NCI-H187 treated with DMSO at 0.1 percent for 48 hours (cell line): Measurements from ENCODE around the gene MCTS1.
"Not testable (repeated sequence)": the region's sequence is repeated elsewhere in the genome, so short reads cannot be mapped to it uniquely, and the experiment has no call there.

Experiments used
- DNase-seq: peaks from one replicate; lab custom pipeline; 2025; lab: John Stamatoyannopoulos, UW

Gene MCTS1, protein sequence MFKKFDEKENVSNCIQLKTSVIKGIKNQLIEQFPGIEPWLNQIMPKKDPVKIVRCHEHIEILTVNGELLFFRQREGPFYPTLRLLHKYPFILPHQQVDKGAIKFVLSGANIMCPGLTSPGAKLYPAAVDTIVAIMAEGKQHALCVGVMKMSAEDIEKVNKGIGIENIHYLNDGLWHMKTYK

DNA sequence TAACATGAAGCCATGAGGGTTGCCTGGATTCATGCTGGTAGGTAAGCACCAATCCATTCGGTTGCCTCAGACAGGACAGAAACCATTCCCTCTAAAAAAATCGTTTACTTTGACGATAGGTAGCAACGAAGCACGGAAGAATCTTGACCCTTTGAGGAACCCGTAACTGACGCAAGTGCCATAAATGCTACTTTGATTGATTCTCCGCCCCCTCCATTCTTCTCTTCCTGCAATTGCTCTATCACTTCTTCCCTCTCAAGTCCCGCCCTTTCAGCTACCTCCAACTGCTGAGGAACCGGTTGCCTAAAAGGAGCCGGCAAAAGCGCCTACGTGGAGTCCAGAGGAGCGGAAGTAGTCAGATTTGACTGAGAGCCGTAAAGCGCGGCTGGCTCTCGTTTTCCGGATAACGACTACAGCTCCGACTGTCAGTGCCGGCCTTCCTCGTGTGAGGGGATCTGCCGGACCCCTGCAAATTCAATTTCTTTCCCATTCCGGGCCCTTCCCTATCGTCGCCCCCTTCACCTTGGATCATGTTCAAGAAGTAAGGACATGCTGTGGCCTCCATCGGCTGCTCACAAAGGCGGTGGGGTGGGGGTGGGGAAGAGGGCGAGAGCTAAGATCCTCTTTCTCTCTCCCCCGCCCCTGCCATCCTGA, at the start of gene MCTS1:
TSS of gene MCTS1 (plus strand) at position 395 of the 654 bp plus-strand sequence. CDS start at position 531, 136 bp downstream.
- DNase-seq = peak; percentile 95

DNA sequence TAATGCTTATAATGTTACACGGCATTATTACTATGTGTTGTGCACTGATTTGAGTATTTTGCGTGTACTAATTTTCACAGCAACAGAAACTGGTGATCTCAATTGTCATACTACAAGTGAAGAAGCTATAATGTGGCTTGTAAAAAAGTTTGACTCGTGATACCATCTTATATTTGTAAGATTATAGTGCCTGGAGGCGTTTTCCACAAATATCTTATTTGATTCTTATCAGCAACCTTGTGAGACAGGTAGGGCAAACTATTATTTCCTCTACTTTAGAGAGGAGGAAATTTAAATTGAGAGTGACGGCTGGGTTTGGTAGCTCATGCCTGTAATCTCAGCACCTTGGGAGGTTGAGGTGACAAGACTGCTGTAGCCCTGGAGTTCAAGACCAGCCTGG, 47.6 kb upstream of the MCTS1 start:
- DNase-seq = no peak

DNA sequence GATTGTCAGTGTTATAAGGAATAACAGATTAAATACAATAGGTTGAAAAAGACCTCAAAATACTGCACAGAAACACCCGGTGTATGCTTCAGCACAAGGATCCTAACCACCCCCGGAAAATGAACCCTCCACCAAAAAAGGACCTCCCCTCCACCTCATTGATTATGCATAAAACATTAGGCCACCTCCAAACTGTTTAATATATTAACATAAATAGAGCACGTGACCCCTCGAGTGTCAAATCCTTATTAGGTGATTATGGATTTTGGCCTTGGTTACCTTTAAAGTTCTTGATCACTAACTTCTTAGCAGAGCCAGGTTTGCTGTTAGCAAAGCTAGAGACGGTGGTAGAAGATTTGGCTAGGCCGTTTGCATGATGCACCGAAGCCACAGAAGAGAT, 44.1 kb upstream of the MCTS1 start:
- DNase-seq = no peak

DNA sequence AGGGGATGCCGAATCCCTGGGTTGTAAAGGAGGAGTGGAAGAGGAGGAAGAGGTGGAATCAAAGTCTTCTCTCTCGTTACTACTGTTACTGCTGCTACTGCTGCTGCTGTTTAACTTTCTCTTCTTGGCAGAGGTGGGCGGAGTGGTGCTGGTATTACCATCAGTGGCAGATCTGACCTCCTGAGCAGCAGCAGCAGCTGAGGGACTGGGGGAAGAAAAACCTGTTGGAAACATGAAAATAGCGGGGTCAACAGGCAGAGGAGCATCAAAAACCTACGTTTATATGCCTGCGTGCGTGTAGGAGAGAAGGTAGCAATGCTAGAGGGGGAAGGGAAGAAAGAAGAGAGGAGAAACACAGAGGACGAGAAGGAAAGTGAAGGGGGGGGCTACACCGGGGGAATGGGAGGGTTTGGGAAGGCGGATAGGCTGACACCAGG, 43.5 kb upstream of the MCTS1 start:
- DNase-seq = no peak

DNA sequence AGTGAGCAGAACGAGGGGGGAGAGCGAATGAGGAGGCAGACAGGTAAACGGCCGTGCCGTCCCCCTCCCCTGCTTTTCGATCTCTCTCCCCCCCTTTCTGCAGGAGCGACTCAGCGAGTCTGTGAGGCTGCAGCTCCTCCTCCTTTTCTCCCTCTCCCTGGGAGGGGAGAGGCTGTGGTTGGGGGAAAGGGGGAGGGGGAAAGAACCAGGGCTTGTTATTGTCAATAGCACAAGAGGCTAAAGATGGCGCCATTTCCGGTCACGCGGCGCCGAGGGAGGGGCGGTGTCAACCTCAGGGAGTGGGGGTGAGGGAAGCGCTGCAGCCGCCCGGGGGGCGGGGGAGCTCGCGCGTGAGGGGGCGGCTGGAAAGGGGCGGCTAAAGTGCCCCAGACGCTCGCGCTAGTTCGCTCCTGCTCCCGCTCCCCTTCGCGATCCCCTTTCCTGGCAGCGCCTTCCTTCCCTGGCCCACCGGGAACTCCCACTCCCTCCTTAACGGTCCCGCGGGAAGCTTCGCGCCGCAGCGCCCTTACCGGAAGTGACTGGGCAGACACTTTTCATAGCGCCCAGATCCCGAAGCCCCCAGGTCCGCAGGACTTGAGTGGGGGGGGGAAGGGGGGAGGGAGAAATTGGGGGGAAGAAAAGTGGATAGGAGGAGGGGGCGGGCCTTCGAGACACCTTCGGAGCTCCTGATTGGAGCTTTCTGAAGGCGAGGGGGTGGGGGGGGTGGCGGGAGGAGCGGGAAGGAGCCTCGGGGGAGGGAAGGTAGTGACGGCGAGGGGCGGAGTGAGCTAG, 42.9 kb upstream of the MCTS1 start, which contains the start of gene CUL4B:
TSS of gene CUL4B (minus strand) at position 121 of the 792 bp plus-strand sequence. CDS start 324 bp downstream, outside the sequence.
- DNase-seq = peak; percentile 85

DNA sequence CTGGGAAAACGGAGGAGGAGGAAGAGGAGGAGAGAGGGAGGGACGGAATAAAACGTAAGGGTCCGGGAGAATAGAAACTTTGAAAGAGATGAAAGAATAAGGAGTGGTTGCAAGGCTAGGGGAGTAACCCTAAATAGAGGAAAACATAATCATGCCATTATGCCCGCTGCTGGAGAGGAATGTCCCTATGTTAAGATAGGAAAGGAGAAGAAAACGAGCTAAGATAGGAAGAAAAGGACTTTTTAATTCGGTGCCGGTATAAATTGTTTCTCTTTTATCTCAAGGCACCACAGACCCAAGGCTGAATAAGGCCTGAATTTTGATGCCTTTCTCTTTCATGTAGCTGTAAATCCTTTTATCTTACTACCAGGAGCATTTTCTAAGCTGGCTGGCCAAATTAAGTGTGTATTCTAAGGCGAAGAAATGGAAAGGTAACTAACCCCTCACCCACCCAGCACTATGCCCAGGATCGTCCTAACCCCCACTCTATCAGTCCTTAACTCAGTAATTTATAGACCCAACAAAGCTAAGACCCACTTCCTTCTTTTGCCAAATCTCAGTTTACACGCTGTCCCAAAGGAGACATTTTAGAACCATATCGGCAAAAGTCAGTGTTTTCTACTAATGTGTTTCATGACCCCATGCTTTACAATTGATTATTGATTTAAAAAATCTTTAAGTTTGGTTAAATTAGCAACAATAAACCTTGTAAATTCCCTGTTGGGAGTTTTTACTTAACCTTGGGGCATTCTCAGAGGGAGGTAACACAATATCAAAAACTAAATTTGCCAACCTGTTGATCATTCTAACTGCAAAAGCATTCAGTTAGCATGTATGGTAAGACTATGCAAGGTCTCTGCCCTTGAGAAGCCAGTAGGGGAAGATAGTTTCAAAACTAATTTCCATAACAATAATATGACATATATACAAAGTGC, 42.0 kb upstream of the MCTS1 start:
- no peak for DNase-seq

DNA sequence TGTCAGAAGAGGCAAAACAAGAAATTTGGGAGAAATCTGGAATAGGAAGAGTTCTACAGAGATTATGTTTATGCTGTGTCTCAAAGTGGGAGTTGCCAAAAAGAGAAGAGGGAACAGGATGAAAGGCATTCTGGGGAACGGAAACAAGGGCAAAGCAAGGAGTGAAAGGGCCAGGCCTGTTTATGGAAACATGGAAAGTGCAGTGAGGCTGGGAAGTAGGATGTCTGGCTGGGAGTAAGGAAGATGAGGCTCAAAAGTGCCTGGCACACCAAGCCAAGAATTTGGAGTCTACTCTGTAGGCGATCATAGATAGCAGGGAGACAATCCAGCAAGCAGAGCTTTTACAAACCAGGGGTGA, 41.4 kb upstream of the MCTS1 start:
- no peak for DNase-seq

DNA sequence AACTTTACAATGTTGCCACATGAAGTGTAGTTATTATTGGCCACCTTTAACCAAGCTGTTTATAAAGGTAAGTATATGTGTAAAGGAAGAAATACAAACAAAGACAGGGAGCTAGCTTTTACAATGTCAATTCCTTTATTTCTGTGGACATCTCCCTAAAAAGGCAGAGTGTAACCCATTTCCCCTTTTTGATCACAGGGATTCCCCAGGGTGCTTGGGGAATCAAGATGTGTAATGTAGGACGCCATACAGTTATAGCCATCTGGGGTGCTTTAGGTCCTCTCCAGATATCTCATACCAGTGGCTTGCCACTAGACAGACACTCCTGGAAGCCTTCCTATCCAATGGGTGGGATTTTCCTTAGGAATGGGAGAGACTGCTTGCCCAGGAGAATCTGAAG, 39.0 kb upstream of the MCTS1 start:
- no peak for DNase-seq

DNA sequence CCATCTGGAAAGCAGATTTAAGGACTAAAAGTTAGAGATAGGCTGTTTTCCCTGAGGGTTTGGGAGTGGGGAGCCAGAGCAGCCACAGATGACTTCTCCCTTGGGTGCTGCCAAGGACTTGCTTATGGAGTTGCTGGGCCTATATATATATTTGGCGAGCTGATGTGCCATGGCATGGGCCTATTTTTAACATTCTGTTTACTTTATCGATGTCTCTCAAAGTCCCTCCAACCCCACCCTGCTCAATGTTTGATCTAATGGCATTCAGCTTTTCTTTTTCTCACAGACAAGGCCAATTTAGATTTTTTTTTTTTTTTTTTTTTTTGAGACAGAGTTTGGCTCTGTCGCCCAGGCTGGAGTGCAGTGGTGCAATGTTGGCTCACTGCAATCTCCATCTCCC, 37.1 kb upstream of the MCTS1 start:
- no peak for DNase-seq

DNA sequence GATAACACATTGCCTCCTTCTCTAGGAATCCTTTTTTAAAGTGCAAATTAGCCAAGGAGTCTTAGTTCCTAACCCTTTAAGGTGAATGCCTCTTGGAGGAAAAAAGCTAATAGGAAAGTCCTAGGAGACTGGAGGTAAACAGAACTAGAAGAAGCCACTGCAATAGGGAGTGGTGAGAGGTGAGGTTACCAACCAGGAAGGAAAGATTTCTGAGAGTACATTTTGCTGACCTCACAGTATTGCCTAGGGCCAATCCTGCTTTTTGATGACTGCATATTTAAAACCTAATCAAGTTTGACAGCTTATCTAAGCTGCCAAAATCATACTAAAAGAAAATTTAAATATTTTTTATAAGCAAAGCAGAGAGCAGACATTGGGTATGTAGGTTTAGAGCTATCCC, 35.9 kb upstream of the MCTS1 start:
- DNase-seq = no peak

DNA sequence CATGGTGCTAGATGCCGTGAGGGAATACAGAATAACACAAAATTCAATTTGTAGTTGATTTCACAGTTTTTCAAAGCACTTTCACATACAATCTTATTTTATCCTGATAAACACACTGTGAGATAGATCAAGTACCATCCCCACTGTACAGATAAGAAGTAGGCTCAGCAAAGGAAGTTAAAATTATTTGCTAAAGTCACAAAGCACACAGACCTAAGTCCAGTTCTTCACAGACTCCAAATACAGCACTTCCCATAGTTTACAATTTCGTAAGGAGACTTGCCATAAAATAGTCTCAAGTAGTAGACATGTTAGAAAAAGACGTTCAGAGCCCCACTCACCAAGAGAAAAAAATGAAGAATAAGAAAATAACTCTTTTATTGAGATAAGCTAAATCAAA, 35.3 kb upstream of the MCTS1 start:
- no peak for DNase-seq

DNA sequence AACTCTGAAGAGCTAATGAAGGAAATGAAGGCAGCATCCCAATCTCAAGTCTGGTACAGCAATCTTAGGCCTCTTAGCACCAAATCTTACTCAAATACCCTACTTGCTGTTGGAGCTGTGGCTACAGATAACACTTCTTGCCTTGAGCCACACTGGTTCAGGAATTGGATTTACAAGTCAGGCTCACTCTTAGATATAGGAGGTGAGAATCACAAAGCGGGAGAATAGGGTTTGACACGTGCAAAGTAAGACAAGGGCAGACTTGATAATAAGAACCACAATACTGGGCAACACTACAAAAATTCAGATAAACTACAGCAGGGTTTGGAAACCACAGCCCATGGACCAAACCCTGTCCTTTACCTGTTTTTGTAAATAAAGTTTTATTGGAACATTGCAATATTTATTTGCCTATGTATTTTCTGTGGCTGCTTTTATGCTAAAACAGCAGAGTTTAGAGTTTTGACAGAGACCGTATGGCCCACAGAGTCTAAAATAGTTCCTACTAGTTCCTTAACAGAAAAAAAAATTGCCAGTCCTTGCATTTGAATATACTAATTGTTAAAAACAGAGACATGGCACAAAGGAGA, 33.8 kb upstream of the MCTS1 start:
- DNase-seq = no peak

DNA sequence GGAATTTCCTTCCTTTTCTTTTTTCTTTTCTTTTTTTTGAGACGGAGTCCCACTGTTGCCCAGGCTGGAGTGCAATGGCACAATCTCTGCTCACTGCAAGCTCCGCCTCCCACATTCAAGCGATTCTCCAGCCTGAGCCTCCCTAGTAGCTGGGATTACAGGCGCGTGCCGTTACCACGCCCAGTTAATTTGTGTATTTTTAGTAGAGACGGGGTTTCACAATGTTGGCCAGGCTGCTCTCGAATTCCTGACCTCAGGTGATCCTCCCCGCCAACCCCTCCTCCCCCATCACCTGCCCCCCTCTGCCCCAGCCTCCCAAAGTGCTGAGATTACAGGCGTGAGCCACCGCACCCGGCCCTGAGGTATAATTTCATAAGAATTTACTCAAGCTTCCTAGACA, 30.1 kb upstream of the MCTS1 start:
- not testable (repeated sequence) for DNase-seq

DNA sequence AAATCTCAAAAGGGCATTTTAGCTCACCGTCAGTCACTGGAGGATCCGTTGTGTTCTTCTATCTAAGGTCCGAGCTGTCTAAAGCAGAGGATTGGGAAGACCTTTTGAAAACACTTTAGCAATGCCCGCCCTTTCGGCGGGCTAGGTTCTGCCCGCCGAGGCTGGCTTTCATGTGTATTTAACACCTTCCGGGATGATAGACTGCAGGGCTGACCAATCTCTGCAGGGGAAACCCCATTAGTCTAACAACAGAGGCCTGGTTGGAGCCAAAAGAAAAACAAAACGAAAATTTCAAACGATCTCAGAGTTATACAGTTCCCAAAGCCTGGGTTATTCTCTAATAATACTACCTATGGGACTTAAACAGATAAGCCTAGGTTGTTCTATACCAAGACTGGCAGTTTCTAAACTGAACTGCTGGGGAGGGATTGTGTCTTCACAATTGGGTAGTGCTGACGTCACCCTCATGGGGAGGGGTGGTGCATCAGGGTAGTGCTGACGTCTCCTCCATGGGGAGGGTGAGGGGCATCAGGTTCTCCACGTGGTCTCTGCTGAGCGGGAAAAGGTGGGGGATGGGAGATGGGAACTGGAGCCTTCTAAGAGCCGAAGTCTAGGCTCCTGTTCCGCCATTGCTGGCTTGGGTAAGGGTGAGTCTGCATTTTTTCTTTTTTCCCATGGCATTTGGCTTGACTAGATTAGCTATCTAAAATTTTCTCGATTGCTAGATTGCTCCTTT, 28.4 kb upstream of the MCTS1 start:
- no peak for DNase-seq

DNA sequence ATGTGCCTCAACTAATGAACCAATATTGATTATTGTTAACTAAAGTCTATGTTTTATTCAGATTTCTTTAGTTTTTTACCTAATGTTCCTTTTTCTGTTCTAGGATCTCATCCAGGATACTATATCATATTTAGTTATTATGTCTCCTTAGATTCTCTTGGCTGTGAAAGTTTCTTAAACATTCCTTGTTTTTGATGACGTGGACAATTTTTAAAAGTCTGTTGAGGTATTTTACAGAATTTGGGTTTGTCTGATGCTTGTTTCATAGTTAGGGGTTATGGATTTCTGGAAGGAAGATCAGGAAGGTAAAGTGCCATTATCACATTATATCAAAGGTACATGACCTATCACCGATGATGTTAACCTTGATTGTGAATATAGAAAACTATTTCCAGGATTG, 18.2 kb upstream of the MCTS1 start:
- DNase-seq = no peak

DNA sequence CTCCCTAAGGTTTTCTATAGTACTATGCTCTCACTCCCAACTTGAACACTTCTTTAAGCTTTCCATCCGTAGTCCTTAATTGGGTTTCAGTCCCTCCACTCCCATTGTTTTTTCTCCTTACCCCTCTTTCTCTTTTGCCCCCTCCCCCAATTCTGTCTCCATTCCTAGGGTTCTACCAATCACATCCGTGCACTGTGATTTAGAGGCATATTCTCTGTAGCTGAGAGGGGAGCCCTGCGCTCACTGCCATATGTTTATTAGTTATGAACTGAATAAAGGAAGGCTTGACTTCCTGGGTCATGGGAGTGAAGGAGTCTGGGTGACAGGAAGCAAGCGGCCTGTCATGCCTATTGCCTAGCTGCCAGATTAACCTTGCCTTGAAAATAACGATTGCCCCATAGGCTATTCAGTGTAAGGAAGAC, 471 bp downstream of the MCTS1 start:
- DNase-seq = no peak

DNA sequence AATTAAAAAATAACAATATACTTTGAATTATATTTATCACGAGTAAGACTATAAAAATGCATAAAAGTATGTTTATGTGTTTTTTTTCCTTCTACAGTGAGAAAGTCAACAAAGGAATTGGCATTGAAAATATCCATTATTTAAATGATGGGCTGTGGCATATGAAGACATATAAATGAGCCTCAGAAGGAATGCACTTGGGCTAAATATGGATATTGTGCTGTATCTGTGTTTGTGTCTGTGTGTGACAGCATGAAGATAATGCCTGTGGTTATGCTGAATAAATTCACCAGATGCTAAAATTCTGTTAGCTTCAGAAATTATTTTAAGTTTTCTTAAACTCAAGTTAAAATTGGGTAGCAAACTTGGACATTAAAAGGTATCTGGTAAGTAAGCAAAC, 8.2 kb downstream of the MCTS1 start:
- DNase-seq = no peak

DNA sequence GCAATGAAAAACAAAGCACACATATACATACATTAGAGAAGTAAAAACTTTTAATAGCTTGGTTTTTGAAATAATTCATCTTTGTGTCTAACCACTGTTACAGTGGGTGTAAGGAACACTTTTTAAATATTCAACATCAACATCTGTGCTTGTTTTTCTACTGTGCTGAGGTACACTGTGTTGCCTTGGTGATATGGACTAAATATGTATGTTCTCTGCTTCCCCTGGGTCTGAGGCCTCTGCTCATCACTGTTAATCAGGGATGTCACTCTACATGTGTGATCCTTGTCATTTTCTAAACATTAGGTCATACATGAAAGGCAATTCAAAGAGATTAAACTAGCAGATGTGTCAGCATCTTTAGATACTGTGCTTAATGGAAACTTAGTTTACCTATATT, 10.9 kb downstream of the MCTS1 start:
- DNase-seq = no peak

DNA sequence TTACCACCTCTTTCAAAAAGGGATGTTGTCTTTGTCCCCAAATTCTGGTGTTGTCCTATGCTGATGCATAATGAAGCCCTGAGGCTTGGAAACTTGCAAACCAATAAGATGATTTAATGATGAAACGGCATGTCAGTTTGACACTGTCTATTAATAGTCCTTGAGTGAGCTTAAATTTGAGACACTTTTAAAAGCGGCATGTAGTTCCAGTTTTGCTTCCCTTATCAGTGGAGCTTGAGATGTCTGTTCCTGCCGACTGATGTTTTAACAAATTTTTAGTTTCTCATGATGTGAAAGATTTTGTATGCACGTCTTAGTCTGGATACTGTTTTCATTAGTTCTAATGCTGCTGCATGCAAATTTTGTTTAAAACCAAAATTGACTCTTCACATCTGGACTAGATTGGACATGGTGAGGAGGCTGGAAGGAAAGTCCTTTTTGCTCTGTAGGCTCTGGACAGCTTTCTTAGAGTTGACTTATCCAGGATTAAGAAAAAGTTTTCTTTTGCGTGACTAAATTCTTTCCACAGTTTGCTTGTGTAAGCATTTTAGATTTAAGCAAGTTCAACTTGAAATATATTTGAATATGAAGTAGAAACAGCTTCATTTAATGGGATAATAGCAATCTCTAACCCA, 14.2 kb downstream of the MCTS1 start:
- no peak for DNase-seq

DNA sequence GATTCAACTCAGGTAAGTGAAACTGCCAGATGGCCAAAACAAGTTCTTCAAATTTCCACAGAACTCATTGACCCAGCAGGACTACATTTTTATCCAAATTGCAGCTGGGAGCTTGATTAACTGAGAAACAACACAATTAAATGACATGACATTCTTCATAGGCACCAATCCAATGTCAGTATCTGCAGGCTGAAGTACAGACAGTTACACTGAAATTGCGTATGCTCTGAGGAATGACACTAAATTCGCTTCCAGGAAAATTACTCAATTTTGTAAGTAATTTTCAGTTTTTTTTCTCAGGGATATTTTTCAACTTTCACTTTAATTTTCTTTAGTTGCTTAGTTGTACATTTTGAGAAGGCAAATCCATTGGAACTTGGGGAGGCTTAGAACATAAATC, 21.5 kb downstream of the MCTS1 start:
- DNase-seq = no peak
